ENCODE results near the gene HOXB6.

Gene HOXB6

DNA sequence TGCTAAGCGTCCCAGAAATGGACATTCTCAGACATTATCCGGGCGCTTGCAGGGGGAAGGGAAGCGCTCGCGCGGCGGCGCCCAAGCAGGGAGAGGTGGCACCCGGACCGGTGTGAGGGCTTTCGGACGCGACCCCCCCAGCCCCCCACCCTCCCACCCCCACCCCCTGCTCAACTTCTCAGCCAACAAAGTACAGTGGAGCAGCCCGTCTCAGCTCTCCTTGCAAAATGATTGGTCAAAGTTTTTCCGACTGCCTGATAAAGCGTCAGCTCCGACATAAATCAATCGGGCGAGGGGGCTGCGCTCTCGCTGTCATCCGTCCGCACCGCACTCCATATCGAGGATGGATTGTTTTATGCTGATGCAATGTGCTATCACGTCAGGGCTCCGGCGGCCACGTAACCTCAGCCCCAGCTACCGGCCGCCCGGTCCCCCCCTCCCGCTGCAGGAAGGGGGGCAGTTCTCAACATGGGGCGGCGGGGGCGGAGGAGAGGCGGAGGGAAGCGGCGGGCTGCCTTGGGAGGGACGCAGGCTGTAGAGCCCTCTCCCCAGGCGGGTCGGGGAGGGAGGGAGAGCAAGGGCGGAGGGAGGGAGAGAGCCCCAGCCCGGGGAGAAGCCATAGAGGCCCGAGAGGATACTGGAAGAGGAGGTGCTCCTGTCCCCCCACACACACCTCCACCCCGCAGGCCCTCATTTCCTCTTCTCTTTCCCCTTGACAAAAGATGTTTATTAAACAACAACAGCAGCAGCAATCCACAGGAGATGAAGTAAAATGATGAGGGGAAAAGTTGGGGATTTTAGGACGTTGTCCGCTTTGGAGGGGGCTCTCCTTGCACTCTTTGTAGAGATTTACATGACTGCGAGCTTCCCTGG lies 21.7 kb upstream of the HOXB6 start, which contains the start of gene HOXB9:
HOXB9 (minus strand) TSS at position 114 of the 873 bp plus-strand sequence; CDS start at position 25, 89 bp downstream.
- no peak within 1 kb of the TSS for H2AFZ ChIP-seq (ENCODE audit: low read depth, low read length)
- H3K27ac ChIP-seq (ENCODE audit: low read length) = no peak within 1 kb of the TSS
- H3K4me2 ChIP-seq (ENCODE audit: insufficient read depth, low read length) = no peak within 1 kb of the TSS
- no peaks in the 10 kb centered on the region; the same call in 1 of the 2 replicates for H4K20me1 ChIP-seq (ENCODE audit: insufficient read depth, low read length)
- H3K79me2 ChIP-seq (ENCODE audit: insufficient read depth, low read length) = no peaks in the 10 kb centered on the region
- TF ChIP-seq, protein P1, sequence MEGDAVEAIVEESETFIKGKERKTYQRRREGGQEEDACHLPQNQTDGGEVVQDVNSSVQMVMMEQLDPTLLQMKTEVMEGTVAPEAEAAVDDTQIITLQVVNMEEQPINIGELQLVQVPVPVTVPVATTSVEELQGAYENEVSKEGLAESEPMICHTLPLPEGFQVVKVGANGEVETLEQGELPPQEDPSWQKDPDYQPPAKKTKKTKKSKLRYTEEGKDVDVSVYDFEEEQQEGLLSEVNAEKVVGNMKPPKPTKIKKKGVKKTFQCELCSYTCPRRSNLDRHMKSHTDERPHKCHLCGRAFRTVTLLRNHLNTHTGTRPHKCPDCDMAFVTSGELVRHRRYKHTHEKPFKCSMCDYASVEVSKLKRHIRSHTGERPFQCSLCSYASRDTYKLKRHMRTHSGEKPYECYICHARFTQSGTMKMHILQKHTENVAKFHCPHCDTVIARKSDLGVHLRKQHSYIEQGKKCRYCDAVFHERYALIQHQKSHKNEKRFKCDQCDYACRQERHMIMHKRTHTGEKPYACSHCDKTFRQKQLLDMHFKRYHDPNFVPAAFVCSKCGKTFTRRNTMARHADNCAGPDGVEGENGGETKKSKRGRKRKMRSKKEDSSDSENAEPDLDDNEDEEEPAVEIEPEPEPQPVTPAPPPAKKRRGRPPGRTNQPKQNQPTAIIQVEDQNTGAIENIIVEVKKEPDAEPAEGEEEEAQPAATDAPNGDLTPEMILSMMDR (IDR thresholded peaks at IDR 0.05; ENCODE audit: borderline replicate concordance, extremely low read depth, low read length, poor library complexity, severe bottlenecking) = no peak
- H3K36me3 ChIP-seq (ENCODE audit: insufficient read depth, low read length) = no peaks in the 10 kb centered on the region
- no peaks in the 10 kb centered on the region for H3K4me1 ChIP-seq (ENCODE audit: insufficient read depth, low read length)
- no peak within 1 kb of the TSS for H3K9ac ChIP-seq (ENCODE audit: low read depth, low read length)
- no peaks in the 10 kb centered on the region for H3K9me3 ChIP-seq (ENCODE audit: insufficient read depth, low read length, severe bottlenecking)
- DNase-seq (no peak), ATAC-seq (ENCODE audit: insufficient read depth, low read depth) (no peak)
- H3K27me3 ChIP-seq (ENCODE audit: insufficient read depth, low read length, poor library complexity) = peaks cover 66% of the 10 kb centered on the region
- no peak within 1 kb of the TSS for H3K4me3 ChIP-seq (ENCODE audit: low read depth in 1 of 2, low read length in 2 of 2)

DNA sequence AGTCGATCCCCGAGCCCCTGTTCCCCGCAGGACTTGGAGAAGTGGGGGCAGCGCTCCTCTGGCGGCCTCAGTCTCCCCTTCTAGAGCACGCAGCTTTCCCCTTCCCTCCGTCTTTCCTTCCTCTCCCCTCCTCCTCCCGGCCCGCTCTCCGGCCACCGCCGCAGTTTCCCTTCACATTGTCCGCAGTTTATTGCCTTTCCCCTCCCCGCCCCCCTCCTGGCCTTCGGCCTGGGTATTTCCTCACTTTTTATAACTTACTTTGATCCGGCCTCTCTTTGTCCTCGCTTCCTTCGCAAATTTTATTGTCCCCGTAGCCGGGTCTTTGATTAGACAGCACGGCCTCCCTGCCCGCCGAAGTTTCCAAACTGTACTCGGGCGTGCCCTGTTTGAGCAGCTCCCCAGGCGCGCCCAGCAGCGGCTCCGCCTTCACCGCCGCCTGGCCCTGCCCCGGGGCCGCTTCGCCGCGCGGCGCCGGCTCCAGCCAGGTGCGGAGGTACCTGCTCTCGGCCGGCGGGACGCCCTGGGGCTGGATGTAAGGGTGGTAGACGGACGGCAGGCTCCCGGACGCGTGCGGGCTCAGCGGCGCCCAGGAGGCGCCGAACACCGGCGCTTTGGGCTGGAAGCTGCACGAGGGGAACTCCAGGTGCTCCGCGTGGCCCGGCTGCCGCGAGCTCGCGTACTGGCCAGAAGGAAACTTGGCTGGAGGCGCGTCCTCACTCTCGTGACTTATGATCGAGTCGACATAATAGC lies 20.9 kb upstream of the HOXB6 start:
- Histone ChIP-seq H3K4me3 (ENCODE audit: low read depth in 1 of 2, low read length in 2 of 2) (no peak overlapping the region), H3K9me3 (ENCODE audit: insufficient read depth, low read length, severe bottlenecking) (no peaks in the 10 kb centered on the region), H2AFZ (ENCODE audit: low read depth, low read length) (no peak overlapping the region), H3K27me3 (ENCODE audit: insufficient read depth, low read length, poor library complexity) (peaks cover 64% of the 10 kb centered on the region), H4K20me1 (ENCODE audit: insufficient read depth, low read length) (no peaks in the 10 kb centered on the region; the same call in 1 of the 2 replicates), H3K9ac (ENCODE audit: low read depth, low read length) (no peak overlapping the region), H3K4me2 (ENCODE audit: insufficient read depth, low read length) (no peak overlapping the region), H3K36me3 (ENCODE audit: insufficient read depth, low read length) (no peaks in the 10 kb centered on the region), H3K79me2 (ENCODE audit: insufficient read depth, low read length) (no peaks in the 10 kb centered on the region), H3K4me1 (ENCODE audit: insufficient read depth, low read length) (no peaks in the 10 kb centered on the region), H3K27ac (ENCODE audit: low read length) (no peak overlapping the region)
- DNase-seq (no peak), ATAC-seq (ENCODE audit: insufficient read depth, low read depth) (no peak)
- no peak for TF ChIP-seq EZH2 (IDR thresholded peaks at IDR 0.05; ENCODE audit: borderline replicate concordance, low read depth, low read length, severe bottlenecking)
- TF ChIP-seq, protein P1 (IDR thresholded peaks at IDR 0.05; ENCODE audit: borderline replicate concordance, extremely low read depth, low read length, poor library complexity, severe bottlenecking) = no peak

DNA sequence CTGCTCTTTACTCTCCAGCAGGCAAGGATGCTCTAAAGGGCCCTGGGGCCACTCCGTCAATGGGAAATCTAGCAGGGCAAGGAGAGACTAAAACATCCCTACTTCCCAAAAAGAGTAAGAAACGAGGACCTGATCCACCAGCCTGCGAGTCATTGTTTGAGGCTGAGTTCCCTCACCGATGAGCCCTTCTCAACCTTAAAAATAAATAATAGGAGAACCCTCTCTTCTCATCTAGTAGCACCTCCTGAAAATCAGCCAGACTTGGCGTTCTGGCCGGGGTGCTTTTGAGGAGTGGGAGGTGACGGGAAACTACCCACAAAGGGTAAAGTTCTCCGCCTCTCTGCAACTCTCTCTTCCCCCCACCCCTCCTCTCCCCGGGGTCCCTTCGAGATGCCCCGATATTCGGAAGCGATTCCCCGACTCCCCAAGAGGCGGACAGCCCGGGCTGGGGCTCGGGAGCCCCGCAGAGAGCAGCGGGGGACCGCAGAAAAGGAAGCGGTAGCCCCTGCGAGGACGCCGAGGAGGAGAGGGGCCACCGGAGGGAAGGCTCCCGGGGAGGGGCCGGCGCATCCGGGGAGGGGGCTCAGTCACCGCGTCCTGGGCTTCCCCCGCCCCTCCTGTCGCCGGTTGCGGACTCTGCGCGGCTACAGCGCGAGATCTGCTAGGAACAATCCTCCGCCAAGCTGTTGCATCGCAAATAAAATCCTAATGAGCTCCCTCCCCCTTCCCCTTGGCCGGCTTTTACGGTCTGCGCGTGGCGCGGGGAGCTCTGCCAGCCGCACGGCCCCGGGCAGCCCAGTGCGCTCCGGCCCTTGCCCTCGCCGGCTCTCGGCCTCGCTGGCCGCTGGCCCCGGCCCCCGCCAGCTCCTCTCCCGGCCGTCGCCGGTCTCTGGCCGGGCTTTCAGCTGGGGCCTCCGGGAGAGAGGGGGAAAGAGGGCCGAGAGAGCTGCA lies 20.0 kb upstream of the HOXB6 start:
- DNase-seq = no peak
- H3K79me2 ChIP-seq (ENCODE audit: insufficient read depth, low read length) = no peaks in the 10 kb centered on the region
- H3K9me3 ChIP-seq (ENCODE audit: insufficient read depth, low read length, severe bottlenecking) = no peaks in the 10 kb centered on the region
- no peaks in the 10 kb centered on the region; the same call in 1 of the 2 replicates for H4K20me1 ChIP-seq (ENCODE audit: insufficient read depth, low read length)
- TF ChIP-seq EZH2 (IDR thresholded peaks at IDR 0.05; ENCODE audit: borderline replicate concordance, low read depth, low read length, severe bottlenecking) = no peak
- TF ChIP-seq, protein P1 (IDR thresholded peaks at IDR 0.05; ENCODE audit: borderline replicate concordance, extremely low read depth, low read length, poor library complexity, severe bottlenecking) = no peak
- H3K36me3 ChIP-seq (ENCODE audit: insufficient read depth, low read length) = no peaks in the 10 kb centered on the region
- H3K27ac ChIP-seq (ENCODE audit: low read length) = no peak overlapping the region
- H3K9ac ChIP-seq (ENCODE audit: low read depth, low read length) = no peak overlapping the region
- no peaks in the 10 kb centered on the region for H3K4me1 ChIP-seq (ENCODE audit: insufficient read depth, low read length)
- H3K4me3 ChIP-seq (ENCODE audit: low read depth in 1 of 2, low read length in 2 of 2) = no peak overlapping the region
- H3K4me2 ChIP-seq (ENCODE audit: insufficient read depth, low read length) = no peak overlapping the region
- no peak overlapping the region for H2AFZ ChIP-seq (ENCODE audit: low read depth, low read length)
- ATAC-seq (ENCODE audit: insufficient read depth, low read depth) = no peak
- peaks cover 58% of the 10 kb centered on the region for H3K27me3 ChIP-seq (ENCODE audit: insufficient read depth, low read length, poor library complexity)

Data from DND-41 (cell line).